ENCODE measurements around the gene RXRB.

RXRB gene

DNA sequence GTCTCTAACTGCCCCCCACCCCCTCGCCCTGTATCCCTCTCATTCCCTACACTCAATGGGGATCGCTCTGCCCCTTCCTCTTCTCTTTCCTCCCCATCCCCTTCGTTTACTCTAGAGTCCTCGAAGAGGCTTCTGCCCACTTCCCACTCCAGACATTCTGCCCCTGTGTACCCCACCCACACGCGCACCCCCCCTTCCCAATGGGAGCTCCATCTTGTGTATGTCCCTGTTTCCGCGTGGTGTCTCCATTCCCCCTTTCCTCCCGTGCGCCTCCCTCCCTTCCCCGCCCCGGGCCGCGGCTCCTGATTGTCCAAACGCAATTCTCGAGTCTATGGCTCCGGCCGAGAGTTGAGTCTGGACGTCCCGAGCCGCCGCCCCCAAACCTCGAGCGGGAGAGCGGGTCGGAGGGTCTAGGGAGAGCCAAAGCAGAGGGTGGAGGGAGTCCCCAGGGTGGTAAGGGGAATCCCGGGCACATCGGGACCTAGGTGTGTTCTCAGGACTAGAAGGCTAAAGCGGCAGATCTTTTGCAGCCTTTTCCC is 7.2 kb upstream of the RXRB start (continued):
- TF ChIP-seq ZBTB20 (tag by site-specific recombination; IDR thresholded peaks at IDR 0.05) (no peak), KLF9 (tag by site-specific recombination; IDR thresholded peaks at IDR 0.05; ENCODE audit: low read depth) (no peak)

DNA sequence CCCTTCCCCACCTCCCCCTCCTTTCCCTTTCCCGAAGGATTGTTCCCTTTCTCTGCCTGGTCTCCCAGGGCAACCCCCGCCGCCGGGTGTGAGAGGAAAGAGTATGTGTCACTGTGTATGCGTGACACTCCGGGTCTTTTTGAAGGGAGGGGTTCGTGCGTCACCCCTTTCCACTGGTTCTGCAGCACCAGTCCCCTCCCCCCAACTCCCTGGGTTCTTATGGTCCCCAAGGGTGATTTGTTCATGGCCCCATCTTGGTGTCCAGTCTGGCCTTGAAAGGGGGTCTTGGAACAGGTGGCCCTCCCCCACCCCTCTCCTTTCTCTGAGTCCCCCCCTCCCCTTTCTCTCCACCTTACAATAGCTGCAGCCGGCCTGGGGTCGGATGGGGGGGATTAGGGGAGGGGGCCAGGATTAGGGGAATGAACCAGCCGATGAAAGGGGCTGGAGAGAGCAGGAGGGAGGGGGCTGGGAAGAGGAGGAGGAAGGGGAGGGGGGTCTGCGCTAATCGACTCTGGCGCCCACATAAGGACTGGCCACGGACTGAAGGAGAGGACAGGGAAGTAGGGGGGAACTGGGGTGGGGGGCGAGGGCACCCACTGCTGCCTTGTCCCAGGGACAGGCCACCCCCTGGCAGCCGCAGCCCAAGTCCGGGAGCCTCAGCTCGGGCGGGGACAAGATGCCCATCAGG is 6.5 kb upstream of the RXRB start:
- Histone ChIP-seq H3K4me1 (ENCODE audit: control insufficient read depth, insufficient read depth, low read length) (peaks cover 15% of the 10 kb centered on the region), H3K27ac (ENCODE audit: extremely low read depth, low read depth, low read length) (peak overlapping the region; percentile 95; the same call in 1 of the 2 replicates), H3K4me3 (ENCODE audit: low read depth, low read length) (peak overlapping the region; percentile 88), H3K36me3 (ENCODE audit: control insufficient read depth in 2 of 2, insufficient read depth in 1 of 2, low read length in 2 of 2) (peaks cover 10 to 44% of the 10 kb centered on the region in 2 experiments), H3K9me3 (ENCODE audit: control insufficient read depth, insufficient read depth, low read depth, low read length) (no peaks in the 10 kb centered on the region)
- TF ChIP-seq, protein P1, sequence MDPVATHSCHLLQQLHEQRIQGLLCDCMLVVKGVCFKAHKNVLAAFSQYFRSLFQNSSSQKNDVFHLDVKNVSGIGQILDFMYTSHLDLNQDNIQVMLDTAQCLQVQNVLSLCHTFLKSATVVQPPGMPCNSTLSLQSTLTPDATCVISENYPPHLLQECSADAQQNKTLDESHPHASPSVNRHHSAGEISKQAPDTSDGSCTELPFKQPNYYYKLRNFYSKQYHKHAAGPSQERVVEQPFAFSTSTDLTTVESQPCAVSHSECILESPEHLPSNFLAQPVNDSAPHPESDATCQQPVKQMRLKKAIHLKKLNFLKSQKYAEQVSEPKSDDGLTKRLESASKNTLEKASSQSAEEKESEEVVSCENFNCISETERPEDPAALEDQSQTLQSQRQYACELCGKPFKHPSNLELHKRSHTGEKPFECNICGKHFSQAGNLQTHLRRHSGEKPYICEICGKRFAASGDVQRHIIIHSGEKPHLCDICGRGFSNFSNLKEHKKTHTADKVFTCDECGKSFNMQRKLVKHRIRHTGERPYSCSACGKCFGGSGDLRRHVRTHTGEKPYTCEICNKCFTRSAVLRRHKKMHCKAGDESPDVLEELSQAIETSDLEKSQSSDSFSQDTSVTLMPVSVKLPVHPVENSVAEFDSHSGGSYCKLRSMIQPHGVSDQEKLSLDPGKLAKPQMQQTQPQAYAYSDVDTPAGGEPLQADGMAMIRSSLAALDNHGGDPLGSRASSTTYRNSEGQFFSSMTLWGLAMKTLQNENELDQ (tag by site-specific recombination; IDR thresholded peaks at IDR 0.05; ENCODE audit: low read depth): no peak
- TF ChIP-seq PRDM1 (tag by site-specific recombination; IDR thresholded peaks at IDR 0.05) (peak; percentile 62; the same call in 1 of the 2 replicates), IKZF3 (tag by site-specific recombination; IDR thresholded peaks at IDR 0.05) (peak; percentile 97), ZNF629 (tag by site-specific recombination; IDR thresholded peaks at IDR 0.05) (peak; percentile 33; the same call in 1 of the 2 replicates), ZNF350 (tag by site-specific recombination; IDR thresholded peaks at IDR 0.05) (no peak), INSM2 (tag by site-specific recombination; IDR thresholded peaks at IDR 0.05) (0 out of 2 replicates have a peak, but pooled peaks have one; percentile 16), KLF1 (tag by site-specific recombination; IDR thresholded peaks at IDR 0.05) (0 out of 2 replicates have a peak, but pooled peaks have one; percentile 6), YY1 (tag by site-specific recombination; IDR thresholded peaks at IDR 0.05) (no peak), ZNF169 (tag by site-specific recombination; IDR thresholded peaks at IDR 0.05) (no peak), ZFHX2 (tag by site-specific recombination; conservative IDR thresholded peaks at IDR 0.05) (no peak)
- CTCF ChIA-PET: interaction anchor here (0.6 kb wide), 1 partner anchor 9 kb away, joined by 3 read pairs; no protein-coding TSS in a partner anchor
- POLR2A ChIA-PET: interaction anchor here (0.6 to 2.8 kb wide), 5 partner anchors 9 to 235 kb away, joined by 3 to 23 read pairs (median 5); partner anchors contain the start of genes RPS18 and VPS52

- no peaks in the 10 kb centered on the region for H3K9me3 ChIP-seq (ENCODE audit: control insufficient read depth, insufficient read depth, low read depth, low read length)
- TF ChIP-seq ZNF341 (tag by site-specific recombination; IDR thresholded peaks at IDR 0.05; ENCODE audit: low read depth) (peak; percentile 31; the same call in 1 of the 2 replicates), ZNF785 (tag by site-specific recombination; IDR thresholded peaks at IDR 0.05) (no peak), GLIS1 (tag by site-specific recombination; IDR thresholded peaks at IDR 0.05) (peak; percentile 22; the same call in 1 of the 2 replicates), MZF1 (tag by site-specific recombination; IDR thresholded peaks at IDR 0.05; ENCODE audit: borderline replicate concordance) (peak; percentile 85; the same call in 1 of the 2 replicates), ZBTB17 (tag by site-specific recombination; IDR thresholded peaks at IDR 0.05) (peak; percentile 24; the same call in 1 of the 2 replicates), GLIS2 (tag by site-specific recombination; IDR thresholded peaks at IDR 0.05) (0 out of 2 replicates have a peak, but pooled peaks have one; percentile 25), ZNF416 (tag by site-specific recombination; IDR thresholded peaks at IDR 0.05) (no peak), PRDM10 (tag by site-specific recombination; IDR thresholded peaks at IDR 0.05) (peak; percentile 50; the same call in 1 of the 2 replicates), ZNF354C (tag by site-specific recombination; IDR thresholded peaks at IDR 0.05; ENCODE audit: borderline replicate concordance, low read depth) (no peak), ZNF548 (tag by site-specific recombination; IDR thresholded peaks at IDR 0.05) (no peak), ZNF223 (tag by site-specific recombination; IDR thresholded peaks at IDR 0.05) (no peak)
- peaks cover 8 to 45% of the 10 kb centered on the region in 2 experiments for H3K36me3 ChIP-seq (ENCODE audit: control insufficient read depth in 2 of 2, insufficient read depth in 1 of 2, low read length in 2 of 2)
- H3K4me3 ChIP-seq (ENCODE audit: low read depth, low read length): no peak overlapping the region
- POLR2A ChIA-PET: interaction anchor here (0.6 to 2.0 kb wide), 5 partner anchors 42 to 237 kb away, joined by 3 to 12 read pairs (median 4); partner anchors contain the start of genes B3GALT4, RPS18, VPS52 and ZBTB22
- CTCF ChIA-PET: interaction anchor here (1.0 to 2.1 kb wide), 4 partner anchors 9 to 57 kb away, joined by 3 to 19 read pairs (median 4); no protein-coding TSS in a partner anchor
- H3K27ac ChIP-seq (ENCODE audit: extremely low read depth, low read depth, low read length): 0 out of 2 replicates have a peak overlapping the region, but pooled peaks have one; percentile 6
- peaks cover 22% of the 10 kb centered on the region for H3K4me1 ChIP-seq (ENCODE audit: control insufficient read depth, insufficient read depth, low read length)
Measured at GRCh38 chr6:33206027-33206863, 5.8 kb upstream of the RXRB start.
